Pancreas (tissue), 10 donors: ENCODE results near the gene TUBGCP6. TPM values are rescaled to one million over a fixed set of nuclear protein-coding genes. Genes with fewer than 3 reads are reported as not detected.

Experiments
- ATAC-seq, 4 donors: fragments of 200-7000 bp; cut with Tn5 transposase; one replicate each; pipeline versions ENCODE4 v1.8.0 to v1.9.1; 2020; ENCODE audit warnings: mild to moderate bottlenecking in 4 of 4, moderate library complexity in 4 of 4
- DNase-seq, 6 donors: peaks; one replicate each; pipeline ENCODE4 v3.0.0-alpha.2; 2020
- FAIRE-seq: peaks from 2 replicates; lab custom pipeline; 2012; peaks lifted over from hg19 to GRCh38; lab: Jason Lieb, UNC
- H3K27ac ChIP-seq, 4 donors: fragments of 200-600 bp; sonication (generic); 1 replicate in 3 of 4; 2 replicates in 1 of 4; pipeline versions ENCODE4 v1.5.0 to v1.8.0; 2020
- H3K27me3 ChIP-seq, 4 donors: fragments of 200-600 bp; one replicate each; pipeline ENCODE4 v1.8.0; 2021
- H3K36me3 ChIP-seq, 3 donors: fragments of 200-600 bp; sonication (generic) in 1 of 3; one replicate each; pipeline versions ENCODE4 v1.5.0 to v1.8.0; 2020 to 2021
- H3K4me1 ChIP-seq, 3 donors: fragments of 200-600 bp; one replicate each; pipeline ENCODE4 v1.8.0; 2021
- H3K4me3 ChIP-seq, 4 donors: fragments of 200-600 bp; sonication (generic) in 2 of 4; one replicate each; pipeline versions ENCODE4 v1.5.0 to v1.8.0; 2020 to 2021
- H3K9me3 ChIP-seq, 4 donors: fragments of 200-600 bp; one replicate each; pipeline ENCODE4 v1.8.0; 2021
- CTCF ChIP-seq, 4 donors: fragments of 200-600 bp; sonication (generic) in 3 of 4; IDR thresholded peaks; one replicate each; pipeline versions ENCODE4 v1.5.0 to v1.8.0; 2021; ENCODE audit warnings: antibody characterized with exemption in 4 of 4
- WGBS, 2 donors: extraction: QIAGEN DNeasy Blood & Tissue Kit; methylation state at CpG; one replicate each; pipeline ENCODE4 v1.1.7; 2013; 5-methylcytosine and 5-hydroxymethylcytosine counted together
- intact Hi-C, 3 donors: fragments of 100-400 bp; cut with DNase I; formaldehyde crosslinking; loops; one replicate each; pipeline versions ENCODE4 v1.11.1 to v1.14.2; 2022
- polyA plus RNA-seq, 2 donors: library from polyadenylated mRNA; stranded (reverse); fragments of 200-250 nt; gene quantifications; one replicate each; pipeline ENCODE4 v1.2.3, GENCODE V29; 2013
- total RNA-seq, 6 donors: library from RNA; stranded (reverse); fragmentation: NEBNext Ultra II Directional in 4 of 6; extraction: Animal tissue kit (Norgen Biotek cat#: 25700) in 4 of 6; gene quantifications; one replicate each; pipeline versions ENCODE4 v1.2.1 to v1.2.4, GENCODE V29; 2021 to 2023
- donor health status: healthy with polysubstance abuse.
- donor health status: DM: no; HTN: no; CAD: no; lungs with moderate emphysema.
- donor health status: DM: no; HTN: no; CAD: no.
- donor health status: control.
- donor health status: control.
- donor health status: Bipolar disorder and iron deficiency.
- donor health status: DM: yes; HTN: yes; CAD: no.
- donor health status: DM: no; HTN: no; CAD: no.
- donor health status: DM: no; HTN: no; CAD: no.
- donor health status: DM: yes; HTN: yes; CAD: no.

TUBGCP6 gene
- total and polyA plus RNA-seq, 8 donors: 19.2 to 139 (median 29.8) TPM

GRCh38 chr22:50257041-50257440, 12.2 kb upstream of the TUBGCP6 start:
- FAIRE-seq: no peak
- WGBS, 2 donors: 70 to 71% methylated on average over 16 of the region's 16 CpGs
- intact Hi-C loops: loop anchor here in 1 of 3 donors (5.0 kb wide), 1 partner anchor 80 kb away; no protein-coding TSS in a partner anchor

GRCh38 chr22:50256258-50256862, 11.5 kb upstream of the TUBGCP6 start:
- no peak overlapping the region for H3K27ac ChIP-seq

More at GRCh38 chr22:50257041-50257440, 12.2 kb upstream of the TUBGCP6 start:
- Histone ChIP-seq H3K27ac (no peak overlapping the region), H3K4me1 (no peaks in the 10 kb centered on the region), H3K4me3 (no peak overlapping the region), H3K9me3 (no peaks in the 10 kb centered on the region), H3K27me3 (no peaks in the 10 kb centered on the region), H3K36me3 (no peaks in the 10 kb centered on the region)
- ATAC-seq (no peak), DNase-seq (no peak)
- no peak for TF ChIP-seq CTCF (IDR thresholded peaks at IDR 0.05)

GRCh38 chr22:50255607-50256006, 10.8 kb upstream of the TUBGCP6 start:
- peaks cover 0 to under 1% (median 0%) of the 10 kb centered on the region in 3 donors for H3K4me1 ChIP-seq
- no peak overlapping the region for H3K27ac ChIP-seq
- no peak for TF ChIP-seq CTCF (IDR thresholded peaks at IDR 0.05)
- no peaks in the 10 kb centered on the region for H3K27me3 ChIP-seq
- WGBS, 2 donors: 76 to 89% methylated on average over 17 of the region's 17 CpGs
- H3K36me3 ChIP-seq: no peaks in the 10 kb centered on the region
- no peak overlapping the region for H3K4me3 ChIP-seq
- FAIRE-seq (no peak), DNase-seq (no peak), ATAC-seq (no peak)
- intact Hi-C loops: loop anchor here in 1 of 3 donors (5.0 kb wide), 1 partner anchor 82 kb away; no protein-coding TSS in a partner anchor
- H3K9me3 ChIP-seq: no peaks in the 10 kb centered on the region

More at GRCh38 chr22:50256258-50256862, 11.5 kb upstream of the TUBGCP6 start:
- 52 to 65% methylated on average over 12 of the region's 12 CpGs for WGBS, 2 donors
- H3K36me3 ChIP-seq: no peaks in the 10 kb centered on the region
- H3K27me3 ChIP-seq: no peaks in the 10 kb centered on the region
- DNase-seq (peak in 1 of 6 donors; percentile 61), FAIRE-seq (no peak), ATAC-seq (no peak)
- H3K4me3 ChIP-seq: no peak overlapping the region
- intact Hi-C loops: loop anchor here in 1 of 3 donors (5.0 kb wide), 1 partner anchor 81 kb away; no protein-coding TSS in a partner anchor
- no peak for TF ChIP-seq CTCF (IDR thresholded peaks at IDR 0.05)
- no peaks in the 10 kb centered on the region for H3K4me1 ChIP-seq
- no peaks in the 10 kb centered on the region for H3K9me3 ChIP-seq

GRCh38 chr22:50255099-50255498, 10.3 kb upstream of the TUBGCP6 start:
- Histone ChIP-seq H3K4me3 (no peak overlapping the region), H3K27me3 (no peaks in the 10 kb centered on the region), H3K27ac (no peak overlapping the region), H3K4me1 (peaks cover 4 to 5% (median 5%) of the 10 kb centered on the region in 3 donors), H3K36me3 (no peaks in the 10 kb centered on the region), H3K9me3 (no peaks in the 10 kb centered on the region)
- FAIRE-seq (no peak), ATAC-seq (no peak), DNase-seq (no peak)
- 75 to 79% methylated on average over 19 of the region's 19 CpGs for WGBS, 2 donors
- TF ChIP-seq CTCF (IDR thresholded peaks at IDR 0.05): no peak
- intact Hi-C loops: loop anchor here in 1 of 3 donors (5.0 kb wide), 1 partner anchor 82 kb away; no protein-coding TSS in a partner anchor

GRCh38 chr22:50253941-50254340, 9.1 kb upstream of the TUBGCP6 start:
- Histone ChIP-seq H3K27me3 (no peaks in the 10 kb centered on the region), H3K36me3 (no peaks in the 10 kb centered on the region), H3K4me1 (peaks cover 7 to 13% (median 11%) of the 10 kb centered on the region in 3 donors), H3K27ac (no peak overlapping the region), H3K9me3 (no peaks in the 10 kb centered on the region), H3K4me3 (no peak overlapping the region)
- TF ChIP-seq CTCF (IDR thresholded peaks at IDR 0.05): no peak
- DNase-seq (no peak), ATAC-seq (no peak), FAIRE-seq (no peak)
- WGBS, 2 donors: 53 to 58% methylated on average over 8 of the region's 8 CpGs
- intact Hi-C loops: loop anchor here in 1 of 3 donors (5.0 kb wide), 1 partner anchor 88 kb away; the partner anchor contains the start of gene PPP6R2
